ENCODE data around the gene SKA1.

SKA1 gene

GRCh38 chr18:50374753-50375391 lies at the start of gene SKA1:
TSS of gene SKA1 (plus strand) at chr18:50375046. CDS start at chr18:50375831, 785 bp downstream.
- peak; percentile 86 for DNase-seq (ENCODE audit: low spot score)

- no peak for DNase-seq (ENCODE audit: low spot score)
These were observed 46.9 kb upstream of the SKA1 start for GRCh38 chr18:50327983-50328382.

GRCh38 chr18:50330176-50330575 lies 44.7 kb upstream of the SKA1 start:
- no peak for DNase-seq (ENCODE audit: low spot score)

- DNase-seq (ENCODE audit: low spot score) = no peak
These were observed 43.2 kb upstream of the SKA1 start for GRCh38 chr18:50331691-50332090.

GRCh38 chr18:50334546-50335152 lies 40.2 kb upstream of the SKA1 start:
- peak; percentile 3 for DNase-seq (ENCODE audit: low spot score)

- DNase-seq (ENCODE audit: low spot score) = no peak
These were observed 36.7 kb upstream of the SKA1 start for GRCh38 chr18:50338122-50338521.

- DNase-seq (ENCODE audit: low spot score) = no peak
These were observed 36.1 kb upstream of the SKA1 start for GRCh38 chr18:50338715-50339114.

- DNase-seq (ENCODE audit: low spot score) = no peak
These were observed 34.8 kb upstream of the SKA1 start for GRCh38 chr18:50340078-50340477.

- DNase-seq (ENCODE audit: low spot score) = no peak
These were observed 33.4 kb upstream of the SKA1 start for GRCh38 chr18:50341443-50341842.

- DNase-seq (ENCODE audit: low spot score) = no peak
These were observed 24.1 kb upstream of the SKA1 start for GRCh38 chr18:50350699-50351098.

- DNase-seq (ENCODE audit: low spot score) = no peak
These were observed 18.6 kb upstream of the SKA1 start for GRCh38 chr18:50356036-50356945.

- no peak for DNase-seq (ENCODE audit: low spot score)
These were observed 16.0 kb upstream of the SKA1 start for GRCh38 chr18:50358844-50359243.

GRCh38 chr18:50359806-50360205 lies 15.0 kb upstream of the SKA1 start:
- DNase-seq (ENCODE audit: low spot score) = no peak

- DNase-seq (ENCODE audit: low spot score) = no peak
These were observed 14.2 kb upstream of the SKA1 start for GRCh38 chr18:50360611-50361010.

- no peak for DNase-seq (ENCODE audit: low spot score)
These were observed 5.2 kb upstream of the SKA1 start for GRCh38 chr18:50369672-50370071.

- no peak for DNase-seq (ENCODE audit: low spot score)
These were observed 2.1 kb upstream of the SKA1 start for GRCh38 chr18:50372743-50373142.

- DNase-seq (ENCODE audit: low spot score) = no peak
These were observed 1.2 kb upstream of the SKA1 start for GRCh38 chr18:50373561-50374219.

- DNase-seq (ENCODE audit: low spot score) = no peak
These were observed 560 bp upstream of the SKA1 start for GRCh38 chr18:50374220-50374752.

GRCh38 chr18:50377061-50377798 lies 2.4 kb downstream of the SKA1 start:
- DNase-seq (ENCODE audit: low spot score) = no peak

- no peak for DNase-seq (ENCODE audit: low spot score)
These were observed 14.1 kb downstream of the SKA1 start for GRCh38 chr18:50388988-50389387.

GRCh38 chr18:50393802-50394201 lies 19.0 kb downstream of the SKA1 start:
- no peak for DNase-seq (ENCODE audit: low spot score)

Data from pons (tissue), 1 donor.